Measurements from ENCODE around the gene TRIM52. TPM values are rescaled to one million over a fixed set of nuclear protein-coding genes. Genes with fewer than 3 reads are reported as not detected.
"Not testable (repeated sequence)": the region's sequence is repeated elsewhere in the genome, so short reads cannot be mapped to it uniquely, and the experiment has no call there.

The TRIM52 gene
- total RNA-seq, 1 donor from 2014 or later, result 10.8 TPM

DNA sequence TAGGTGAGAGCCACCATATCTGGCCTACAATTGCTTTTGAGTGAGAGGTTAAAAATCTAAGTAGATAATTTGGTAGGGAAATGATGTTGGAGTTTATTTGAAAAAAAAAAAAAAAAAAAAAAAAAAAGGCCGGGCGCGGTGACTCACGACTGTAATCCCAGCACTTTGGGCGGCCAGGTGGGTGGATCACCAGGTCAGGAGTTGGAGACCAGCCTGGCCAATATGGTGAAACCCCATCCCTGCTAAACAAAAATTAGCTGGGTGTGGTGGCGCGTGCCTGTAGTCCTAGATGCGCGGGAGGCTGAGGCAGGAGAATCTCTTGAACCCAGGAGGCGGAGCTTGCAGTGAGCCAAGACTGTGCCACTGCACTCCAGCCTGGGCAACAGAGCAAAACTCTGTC is 46.7 kb downstream of the TRIM52 start:
- DNase-seq, result not testable (repeated sequence)

DNA sequence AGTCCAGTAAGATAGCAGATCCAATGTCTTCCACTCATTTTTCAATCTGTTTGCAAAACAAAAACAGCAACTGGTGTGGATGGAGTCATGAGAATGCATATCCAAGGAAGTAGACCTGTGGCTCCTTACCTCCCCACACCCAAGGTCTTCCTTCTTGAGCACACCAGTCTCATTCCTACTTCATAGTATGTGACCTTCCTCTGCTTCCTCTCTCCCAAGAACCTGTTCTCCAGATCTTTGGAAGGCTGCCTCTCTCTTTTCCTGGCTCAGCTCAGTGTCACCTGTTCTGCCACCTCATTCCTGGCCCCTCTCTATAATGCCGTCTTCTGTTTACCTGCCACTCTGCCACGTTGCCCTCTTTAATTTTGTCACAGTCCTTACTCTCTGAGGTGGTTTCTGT is 48.0 kb downstream of the TRIM52 start:
- DNase-seq, result no peak

DNA sequence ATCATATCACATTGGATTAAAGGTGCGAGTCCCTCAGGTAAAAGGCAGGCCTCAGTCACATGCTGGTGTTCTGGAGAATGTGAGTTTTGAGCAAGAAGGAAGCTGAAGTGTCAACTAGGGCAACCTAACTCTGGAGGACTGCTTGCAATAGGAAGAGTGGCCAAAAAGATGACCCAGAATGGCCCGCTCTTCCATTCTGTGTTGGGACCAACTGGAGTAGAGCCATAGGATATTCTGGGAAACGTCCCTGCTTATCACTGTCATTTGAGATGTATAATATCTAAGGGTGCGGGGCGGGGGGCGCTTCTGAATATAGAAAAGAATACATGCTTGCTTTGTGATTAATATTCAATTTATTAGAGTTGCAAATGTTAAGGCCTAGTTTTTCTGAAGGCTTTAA is 48.9 kb downstream of the TRIM52 start:
- no peak for DNase-seq

DNA sequence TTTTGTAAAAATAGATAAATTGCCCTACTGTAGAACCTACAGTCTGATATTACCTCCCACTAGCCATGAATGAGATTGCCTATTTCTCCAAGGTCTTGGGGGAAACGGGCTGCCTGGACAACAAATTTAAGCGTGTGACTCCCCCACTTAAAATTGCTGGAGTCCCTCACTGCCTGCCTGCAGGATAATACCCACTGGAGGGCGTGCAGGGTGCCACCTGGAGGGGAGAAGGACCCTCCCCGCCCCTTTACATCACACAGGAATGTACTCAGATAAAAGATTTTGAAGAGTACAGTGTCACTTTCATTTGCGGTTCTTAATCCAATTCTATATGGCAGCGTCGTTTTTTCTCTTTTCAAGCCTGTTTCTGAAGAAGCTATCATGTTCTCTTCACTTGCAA is 49.7 kb downstream of the TRIM52 start:
- no peak for DNase-seq

DNA sequence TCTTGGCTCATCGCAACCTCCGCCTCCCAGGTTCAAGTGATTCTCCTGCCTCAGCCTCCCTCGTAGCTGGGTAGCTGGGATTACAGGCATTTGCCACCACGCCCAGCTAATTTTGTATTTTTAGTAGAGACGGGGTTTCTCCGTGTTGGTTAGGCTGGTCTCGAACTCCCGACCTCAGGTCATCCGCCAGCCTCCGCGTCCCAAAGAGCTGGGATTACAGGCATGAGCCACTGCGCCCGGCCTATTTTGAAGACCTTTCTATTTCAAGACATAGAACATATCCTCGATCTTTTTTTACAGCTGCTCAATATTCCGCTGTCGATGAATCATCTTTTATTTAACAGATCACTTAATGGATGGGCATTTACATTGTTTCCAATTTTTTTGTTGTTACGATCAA is 50.2 kb downstream of the TRIM52 start:
- not testable (repeated sequence) for DNase-seq

DNA sequence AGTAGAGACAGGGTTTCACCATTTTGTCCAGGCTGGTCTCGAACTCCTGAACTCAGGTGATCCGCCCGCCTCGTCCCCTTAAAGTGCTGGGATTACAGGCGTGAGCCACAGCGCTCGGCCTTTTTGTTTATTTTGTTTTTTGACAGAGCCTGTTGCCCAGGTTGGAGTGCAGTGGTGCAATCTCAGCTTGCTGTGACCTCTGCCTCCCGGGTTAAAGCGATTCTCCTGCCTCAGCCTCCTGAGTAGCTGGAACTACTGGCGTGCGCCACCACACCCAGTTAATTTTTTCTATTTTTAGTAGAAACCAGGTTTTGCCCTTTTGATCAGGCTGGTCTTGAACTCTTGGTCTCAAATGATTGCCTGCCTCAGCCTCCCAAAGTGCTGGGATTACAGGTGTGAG is 50.8 kb downstream of the TRIM52 start:
- not testable (repeated sequence) for DNase-seq

DNA sequence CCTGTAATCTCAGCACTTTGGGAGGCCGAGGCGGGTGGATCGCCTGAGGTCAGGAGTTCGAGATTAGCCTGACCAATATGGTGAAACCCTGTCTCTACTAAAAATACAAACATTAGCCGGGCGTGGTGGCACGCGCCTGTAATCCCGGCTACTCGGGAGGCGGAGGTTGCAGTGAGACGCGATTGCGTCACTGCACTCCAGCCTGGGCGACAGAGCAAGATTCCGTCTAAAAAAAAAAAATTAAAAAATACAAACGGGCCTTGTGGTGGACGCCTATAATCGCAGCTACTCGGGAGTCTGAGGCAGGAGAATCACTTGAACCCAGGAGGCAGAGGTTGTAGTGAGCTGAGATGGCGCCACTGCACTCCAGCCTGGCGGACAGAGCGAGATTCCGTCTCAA is 51.9 kb downstream of the TRIM52 start:
- not testable (repeated sequence) for DNase-seq

DNA sequence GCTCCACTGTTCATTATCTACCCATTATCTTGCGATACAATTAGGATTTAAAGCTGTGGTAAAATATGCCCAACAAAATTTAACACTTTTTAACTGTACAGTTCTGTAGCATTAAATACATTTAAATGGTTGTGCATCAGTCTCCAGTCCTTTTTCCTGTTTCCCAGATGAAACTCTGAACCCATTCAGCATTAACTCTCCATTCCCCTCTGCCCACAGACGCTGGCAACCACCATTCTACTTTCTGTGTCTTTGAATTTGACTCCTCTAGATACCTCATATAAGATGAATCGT is 53.0 kb downstream of the TRIM52 start:
- no peak for DNase-seq

DNA sequence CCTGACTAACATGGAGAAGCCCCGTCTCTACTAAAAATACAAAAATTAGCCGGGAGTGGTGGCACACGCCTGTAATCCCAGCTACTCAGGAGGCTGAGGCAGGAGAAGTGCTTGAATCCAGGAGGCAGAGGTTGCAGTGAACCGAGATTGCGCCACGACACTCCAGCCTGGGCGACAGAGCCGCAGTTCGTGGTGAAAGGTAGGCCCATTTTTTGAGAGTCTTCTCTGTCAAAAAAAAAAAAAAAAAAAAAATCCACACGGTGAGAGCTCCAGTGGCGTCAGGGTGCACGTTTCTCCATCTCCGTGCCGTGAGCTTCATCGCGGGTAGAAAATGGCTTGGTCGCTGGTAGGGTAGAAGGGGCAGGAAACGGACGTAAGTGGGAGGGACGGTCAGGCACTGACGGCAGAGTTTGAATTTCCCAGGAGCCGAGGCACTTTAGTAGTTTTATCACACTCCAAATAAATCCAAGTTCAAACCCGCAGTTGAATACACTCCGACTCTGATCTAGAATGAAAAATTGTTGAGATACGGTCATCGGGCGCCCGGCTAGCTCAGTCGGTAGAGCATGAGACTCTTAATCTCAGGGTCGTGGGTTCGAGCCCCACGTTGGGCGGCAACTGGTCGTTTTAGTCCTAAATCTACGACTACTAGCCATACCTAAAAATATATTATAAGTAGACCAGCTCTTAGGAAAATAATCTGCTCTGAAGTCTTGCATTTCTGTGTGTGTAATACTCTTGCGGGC is 53.6 kb downstream of the TRIM52 start:
- DNase-seq, result no peak

DNA sequence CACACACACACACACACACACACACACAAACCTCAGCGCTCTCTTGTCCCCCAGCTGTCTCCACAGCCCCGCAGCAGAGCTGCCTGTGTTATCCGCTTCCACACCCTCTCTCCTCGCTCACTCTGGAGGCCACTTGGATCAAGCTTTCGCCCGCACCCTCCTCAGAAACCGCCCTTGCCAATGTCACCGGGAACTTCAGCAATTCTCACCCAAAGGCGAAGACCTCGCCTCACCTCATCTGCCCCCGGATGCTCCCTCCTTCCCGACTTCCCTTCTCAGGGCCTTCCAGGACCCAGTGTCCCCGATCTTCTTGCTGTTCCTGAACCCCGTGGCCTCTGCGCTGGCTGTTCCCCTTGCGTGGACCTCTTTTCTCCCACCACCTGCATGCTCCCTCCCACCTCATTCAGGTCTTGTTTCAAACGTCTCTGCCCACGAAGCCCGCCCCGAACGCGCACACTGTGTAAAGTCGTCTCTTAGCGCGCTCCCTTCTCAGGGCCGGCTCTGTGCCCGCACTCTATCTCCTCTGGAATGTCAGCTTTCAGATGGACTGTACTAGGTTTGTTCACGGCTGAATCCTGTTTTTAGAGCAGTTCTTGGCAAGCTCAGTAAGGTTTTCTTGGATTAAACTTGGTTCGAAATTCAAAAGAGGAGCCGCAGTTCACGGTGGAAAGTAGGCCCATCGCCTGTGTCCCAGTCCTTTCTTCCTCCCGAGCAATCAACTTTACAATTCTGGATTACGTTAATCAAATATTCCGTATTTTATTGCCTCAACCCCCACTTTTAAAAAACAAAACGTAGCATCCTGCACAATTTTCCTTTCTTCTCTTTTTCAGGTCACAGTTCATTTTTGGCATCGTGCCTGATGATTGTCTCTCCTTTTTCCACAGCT is 54.9 kb downstream of the TRIM52 start:
- no peak for DNase-seq

Small RNAs within 50 kb of the gene (small RNA-seq; reads per million reads assigned to genes)
- gene MIR4638 (not detected), gene RNU6-705P (not detected), gene SNORD95 (not detected), gene SNORD96A (not detected)

Other genes starting within 250 kb of the TRIM52 start
- 0.78 TPM for gene BTNL9, start 220.9 kb downstream of the TRIM52 start, total RNA-seq
- not detected for gene OR2V1, start 130.0 kb downstream of the TRIM52 start, total RNA-seq
- gene OR2V2, start 113.6 kb downstream of the TRIM52 start, total RNA-seq, result not detected
- gene TRIM7, start 55.9 kb downstream of the TRIM52 start, total RNA-seq, result 0.78 TPM
- gene TRIM41, start 37.9 kb downstream of the TRIM52 start, total RNA-seq, result 11.9 TPM
- gene RACK1, start 17.2 kb downstream of the TRIM52 start, total RNA-seq, result 2,761 TPM
- not detected for gene OR4F3, start 106.1 kb upstream of the TRIM52 start, total RNA-seq

Measured in occipital lobe (tissue), 3 donors.